HepG2 (cell line): ENCODE data around the gene ALOX12. TPM values are rescaled to one million over a fixed set of nuclear protein-coding genes. Genes with fewer than 3 reads are reported as not detected.

Experiments used
- ATAC-seq: fragments of 200-7000 bp; cut with Tn5 transposase; 3 replicates; pipeline ENCODE4 v1.9.1; 2020; ENCODE audit warnings: mild to moderate bottlenecking, moderate library complexity
- BruUV-seq: library from RNA; stranded (reverse); fragments of 400-500 nt; replicated peaks from 2 replicates; lab custom pipeline; 2021; lab: Mats Ljungman, UMichigan
- CTCF ChIA-PET: fragments of 300-600 bp; formaldehyde crosslinking; extraction: SDS; loops from one replicate; lab custom pipeline; 2021; ENCODE audit warnings: low total read pairs, inconsistent platforms, low intra/inter-chr PET ratio; lab: Yijun Ruan, JAX
- POLR2A ChIA-PET: fragments of 350-600 bp; sonication (Branson Sonifier 250); formaldehyde crosslinking; loops from one replicate; lab custom pipeline; 2020; ENCODE audit warnings: antibody characterized with exemption, inconsistent platforms; lab: Yijun Ruan, JAX
- DNase-seq: peaks from one replicate; pipeline ENCODE4 v3.0.0-alpha.2; 2015; ENCODE audit warnings: low spot score
- FAIRE-seq: peaks from 3 replicates; lab custom pipeline; 2011; peaks lifted over from hg19 to GRCh38; lab: Jason Lieb, UNC
- H2AFZ ChIP-seq: one replicate; pipeline ENCODE4 v1.6.1; 2011; ENCODE audit warnings: low read length, inconsistent platforms
- H3K27ac ChIP-seq: fragments of 300-600 bp; 3 replicates; pipeline ENCODE4 v1.8.0; 2011; ENCODE audit warnings: mixed run types, mild to moderate bottlenecking, mixed read lengths, low read length, inconsistent platforms; ENCODE audit not compliant: insufficient read depth; ENCODE audit errors: extremely low read length
- H3K27me3 ChIP-seq, 2 experiments: fragments of 200-600 bp in 1 of 2; 2 replicates in 1 of 2; 3 replicates in 1 of 2; pipeline versions ENCODE4 v1.6.0 to v1.8.0; 2011; ENCODE audit warnings: low read length in 2 of 2, mild to moderate bottlenecking in 2 of 2, moderate library complexity in 2 of 2, inconsistent platforms in 1 of 2; ENCODE audit not compliant: insufficient read depth in 2 of 2, control insufficient read depth in 1 of 2
- H3K36me3 ChIP-seq, 2 experiments: fragments of 200-600 bp in 1 of 2; replicated peaks in 1 of 2; 2 replicates in 1 of 2; 3 replicates in 1 of 2; pipeline versions ENCODE4 v1.5.1 to v1.8.0; 2011; ENCODE audit warnings: low read length in 2 of 2, inconsistent platforms in 1 of 2; ENCODE audit not compliant: insufficient read depth in 2 of 2, control insufficient read depth in 1 of 2
- H3K4me1 ChIP-seq: 2 replicates; pipeline ENCODE4 v1.5.1; 2012; ENCODE audit warnings: low read length, inconsistent platforms; ENCODE audit not compliant: insufficient read depth
- H3K4me2 ChIP-seq: 2 replicates; pipeline ENCODE4 v1.6.0; 2011; ENCODE audit warnings: low read depth, low read length, inconsistent platforms
- H3K4me3 ChIP-seq, 3 experiments: fragments of 200-600 bp in 1 of 3; sonication (generic), shearing (Covaris generic) in 1 of 3; replicated peaks in 1 of 3; 2 replicates each; pipeline ENCODE4 v1.5.1; 2011 to 2016; ENCODE audit warnings: low read length in 3 of 3, inconsistent platforms in 2 of 3, low read depth in 2 of 3, mild to moderate bottlenecking in 2 of 3, control low read depth in 1 of 3, mixed read lengths in 1 of 3; ENCODE audit not compliant: insufficient read depth in 1 of 3
- H3K79me2 ChIP-seq: one replicate; pipeline ENCODE4 v1.6.1; 2011; ENCODE audit warnings: low read length, inconsistent platforms; ENCODE audit not compliant: insufficient read depth
- H3K9ac ChIP-seq: 2 replicates; pipeline ENCODE4 v1.6.0; 2011; ENCODE audit warnings: mild to moderate bottlenecking, low read depth, low read length, inconsistent platforms; ENCODE audit not compliant: insufficient read depth
- H3K9me3 ChIP-seq: 2 replicates; pipeline ENCODE4 v1.5.1; 2012; ENCODE audit warnings: mild to moderate bottlenecking, low read length
- H4K20me1 ChIP-seq: 2 replicates; pipeline ENCODE4 v1.6.0; 2011; ENCODE audit warnings: inconsistent platforms, mild to moderate bottlenecking, low read length, moderate library complexity; ENCODE audit not compliant: insufficient read depth
- AGO2 ChIP-seq: fragments of 200-400 bp; formaldehyde crosslinking; optimal IDR thresholded peaks from 2 replicates; pipeline ENCODE3; 2017; ENCODE audit warnings: mild to moderate bottlenecking, low read depth, low read length, moderate library complexity
- KAT2B ChIP-seq: fragments of 150-350 bp; IDR thresholded peaks from 2 replicates; pipeline ENCODE4 v1.6.1; 2014; ENCODE audit warnings: low read depth, low read length, borderline replicate concordance
- PCBP1 ChIP-seq: fragments of 200-400 bp; formaldehyde crosslinking; IDR thresholded peaks from 2 replicates; pipeline ENCODE4 v1.6.1; 2017; ENCODE audit warnings: mild to moderate bottlenecking, low read depth, low read length, borderline replicate concordance
- SOX5 ChIP-seq: IDR thresholded peaks from 2 replicates; pipeline ENCODE4 v1.6.1; 2016; ENCODE audit warnings: borderline replicate concordance
- THAP11 ChIP-seq: IDR thresholded peaks from 2 replicates; pipeline ENCODE4 v1.6.1; 2016; ENCODE audit warnings: missing biosample characterization, missing genetic modification reagents
- ZNF318 ChIP-seq: sonication (generic); formaldehyde crosslinking; IDR thresholded peaks from 2 replicates; pipeline ENCODE4 v1.4.0; 2020; ENCODE audit warnings: mild to moderate bottlenecking, missing genetic modification reagents
- WGBS: methylation state at CpG from one replicate; pipeline ENCODE4 v1.1.6; 2017; ENCODE audit warnings: low lambda C conversion rate; 5-methylcytosine and 5-hydroxymethylcytosine counted together
- in situ Hi-C: cut with HindIII; loops from 2 replicates; pipeline ENCODE4 v1.10.0; 2017; ENCODE audit warnings: low pct_unique_long_range_greater_than_20kb; ENCODE audit not compliant: extremely low pct_ligation_motif_present
- intact Hi-C: fragments of 100-400 bp; cut with micrococcal nuclease; formaldehyde crosslinking; loops from one replicate; pipeline ENCODE4 v1.10.0; 2022; ENCODE audit not compliant: unreplicated experiment
- polyA plus RNA-seq, 8 experiments: library from polyadenylated mRNA; depleted of rRNA in 3 of 8; stranded (reverse) in 7 of 8; unstranded in 1 of 8; fragments of >200 nt; fragmentation: Illumina TruSeq in 4 of 8; extraction: Trizol in 4 of 8; gene quantifications; 2 replicates each; pipeline versions ENCODE4 v1.2.1 to v1.2.3, GENCODE V29; 2011 to 2016; ENCODE audit warnings: low read depth in 4 of 8, missing spikeins in 1 of 8, mixed read lengths in 1 of 8; ENCODE audit not compliant: insufficient read depth in 1 of 8
- total RNA-seq, 5 experiments: library from RNA; depleted of rRNA; stranded (reverse); fragments of >200 nt; fragmentation: Illumina TruSeq; extraction: Trizol; gene quantifications; 2 replicates each; pipeline ENCODE4 v1.2.3, GENCODE V29; 2016; ENCODE audit warnings: low read depth in 1 of 5
- TF ChIP-seq, protein P1 (sequence below): IDR thresholded peaks from 2 replicates; pipeline ENCODE4 v1.6.1; 2016; ENCODE audit warnings: missing genetic modification reagents, missing compliant biosample characterization

Gene ALOX12
- total and polyA plus RNA-seq, 2 of the 13 experiments (the other 11 are each of a cell fraction or from before 2014, with no cell fraction given), result not detected

DNA sequence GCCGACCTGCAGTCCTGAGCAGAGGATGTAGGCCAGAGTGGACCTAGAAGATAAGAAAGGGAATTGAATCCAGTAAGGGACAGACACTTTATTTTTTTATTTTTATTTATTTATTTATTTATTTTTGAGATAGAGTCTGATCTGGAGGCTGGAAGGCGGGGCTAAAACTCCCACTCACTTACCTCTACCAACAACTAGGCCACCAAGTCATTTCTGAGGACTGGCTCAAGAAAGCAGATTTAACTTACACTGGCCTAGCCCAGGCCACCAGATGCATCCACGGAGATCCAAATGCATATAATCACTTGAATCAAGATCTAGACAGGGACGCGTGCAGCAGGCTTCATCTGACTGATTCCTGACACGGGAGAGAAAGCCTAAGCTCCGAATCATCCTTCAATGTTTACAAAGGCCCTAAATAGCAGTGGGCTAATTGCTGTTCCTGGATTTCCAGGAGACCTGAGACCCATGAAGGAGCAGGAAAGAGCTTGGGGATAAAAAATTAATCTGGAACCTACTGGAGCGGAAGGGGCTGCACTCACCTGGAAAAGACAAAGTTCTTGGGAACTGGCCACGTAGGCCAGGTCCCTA is 1.1 kb upstream of the ALOX12 start:
- H3K36me3 ChIP-seq, result peaks cover 4 to 10% of the 10 kb centered on the region in 2 experiments; a peak in 4 of 5 replicates
- in situ Hi-C loops, result no loop called here
- CTCF ChIA-PET, result no interaction called here
- H3K27ac ChIP-seq, result no peak overlapping the region
- intact Hi-C loops, result no loop called here
- TSS peak; percentile 19 for BruUV-seq
- no peak overlapping the region for H3K9ac ChIP-seq
- H3K4me3 ChIP-seq, result no peak overlapping the region
- WGBS, result 90% methylated on average over 9 of the region's 9 CpGs
- TF ChIP-seq SOX5, result no peak
- no peak for TF ChIP-seq KAT2B
- TF ChIP-seq, protein P1, sequence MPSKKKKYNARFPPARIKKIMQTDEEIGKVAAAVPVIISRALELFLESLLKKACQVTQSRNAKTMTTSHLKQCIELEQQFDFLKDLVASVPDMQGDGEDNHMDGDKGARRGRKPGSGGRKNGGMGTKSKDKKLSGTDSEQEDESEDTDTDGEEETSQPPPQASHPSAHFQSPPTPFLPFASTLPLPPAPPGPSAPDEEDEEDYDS (CRISPR knock-in tag), result no peak
- TF ChIP-seq AGO2, result no peak
- TF ChIP-seq, all 625 proteins: peak for 0
- Histone ChIP-seq H4K20me1 (no peaks in the 10 kb centered on the region), H3K4me2 (no peak overlapping the region), H3K27me3 (no peaks in the 10 kb centered on the region), H3K9me3 (no peaks in the 10 kb centered on the region), H3K4me1 (no peaks in the 10 kb centered on the region), H3K79me2 (no peaks in the 10 kb centered on the region), H2AFZ (no peak overlapping the region)
- FAIRE-seq (no peak), ATAC-seq (no peak), DNase-seq (no peak)
- POLR2A ChIA-PET, result no interaction called here

GRCh38 chr17:6996256-6997011 is 585 bp downstream of the ALOX12 start:
- no TSS peak for BruUV-seq
- WGBS, result 98% methylated on average over 36 of the region's 58 CpGs
- no peaks in the 10 kb centered on the region for H4K20me1 ChIP-seq
- FAIRE-seq (no peak), ATAC-seq (no peak; the same call in 2 of the 3 replicates), DNase-seq (no peak)
- H2AFZ ChIP-seq, result no peak overlapping the region
- H3K4me1 ChIP-seq, result no peaks in the 10 kb centered on the region
- H3K27me3 ChIP-seq, result no peaks in the 10 kb centered on the region
- intact Hi-C loops, result no loop called here
- no peak overlapping the region for H3K9ac ChIP-seq
- no peaks in the 10 kb centered on the region for H3K9me3 ChIP-seq
- H3K79me2 ChIP-seq, result no peaks in the 10 kb centered on the region
- no peak overlapping the region for H3K4me2 ChIP-seq
- POLR2A ChIA-PET, result no interaction called here
- CTCF ChIA-PET, result no interaction called here
- H3K27ac ChIP-seq, result no peak overlapping the region
- no peak overlapping the region for H3K4me3 ChIP-seq
- H3K36me3 ChIP-seq, result peaks cover 9 to 27% of the 10 kb centered on the region in 2 experiments; a peak in 4 of 5 replicates
- in situ Hi-C loops, result no loop called here
- no peak for TF ChIP-seq ZNF318 (CRISPR knock-in tag)
- no peak for TF ChIP-seq THAP11 (CRISPR knock-in tag)
- TF ChIP-seq PCBP1, result no peak
